HEK293T (cell line): ENCODE measurements around the gene MRPL48.
"Not testable (repeated sequence)": the region's sequence is repeated elsewhere in the genome, so short reads cannot be mapped to it uniquely, and the experiment has no call there.

Source experiments
- CTCF ChIA-PET: fragments of 350-600 bp; formaldehyde crosslinking; extraction: SDS; loops from one replicate; lab custom pipeline; 2021; ENCODE audit warnings: antibody characterized with exemption, inconsistent platforms; lab: Yijun Ruan, JAX
- POLR2A ChIA-PET: fragments of 350-600 bp; formaldehyde crosslinking; extraction: SDS; loops from one replicate; lab custom pipeline; 2020; ENCODE audit warnings: antibody characterized with exemption, inconsistent platforms; lab: Yijun Ruan, JAX
- DNase-seq: peaks from one replicate; pipeline ENCODE4 v3.0.0; 2012; ENCODE audit warnings: mixed read lengths; ENCODE audit errors: extremely low spot score
- ARNT ChIP-seq: fragments of 450-650 bp; IDR thresholded peaks from 2 replicates; pipeline ENCODE4 v1.6.1; 2017; ENCODE audit warnings: mild to moderate bottlenecking
- BHLHE40 ChIP-seq: fragments of 450-650 bp; IDR thresholded peaks from 2 replicates; pipeline ENCODE4 v1.6.1; 2016; ENCODE audit warnings: mild to moderate bottlenecking, moderate library complexity, borderline replicate concordance
- CTBP1 ChIP-seq: fragments of 450-650 bp; IDR thresholded peaks from 2 replicates; pipeline ENCODE4 v1.6.1; 2016; ENCODE audit warnings: borderline replicate concordance
- ELF4 ChIP-seq: fragments of 450-650 bp; IDR thresholded peaks from 2 replicates; pipeline ENCODE4 v1.6.1; 2017; ENCODE audit warnings: antibody characterized with exemption
- FOXA1 ChIP-seq: fragments of 450-650 bp; IDR thresholded peaks from 2 replicates; pipeline ENCODE4 v1.6.1; 2016; ENCODE audit warnings: mild to moderate bottlenecking
- FOXK2 ChIP-seq: fragments of 450-650 bp; IDR thresholded peaks from 2 replicates; pipeline ENCODE4 v1.6.1; 2016; ENCODE audit warnings: mild to moderate bottlenecking
- FOXM1 ChIP-seq: fragments of 450-650 bp; IDR thresholded peaks from 2 replicates; pipeline ENCODE4 v1.6.1; 2017; ENCODE audit warnings: mild to moderate bottlenecking, borderline replicate concordance
- HDGF ChIP-seq: fragments of 450-650 bp; IDR thresholded peaks from 2 replicates; pipeline ENCODE4 v1.6.1; 2017; ENCODE audit warnings: antibody characterized with exemption, borderline replicate concordance
- L3MBTL2 ChIP-seq: fragments of 450-650 bp; conservative IDR thresholded peaks from 2 replicates; pipeline ENCODE4 v1.6.1; 2016; ENCODE audit warnings: mild to moderate bottlenecking
- LEF1 ChIP-seq: fragments of 450-650 bp; IDR thresholded peaks from 2 replicates; pipeline ENCODE4 v1.6.1; 2017; ENCODE audit warnings: mild to moderate bottlenecking, borderline replicate concordance
- NFRKB ChIP-seq: fragments of 450-650 bp; IDR thresholded peaks from 2 replicates; pipeline ENCODE4 v1.6.1; 2016; ENCODE audit warnings: mild to moderate bottlenecking, moderate library complexity
- SP1 ChIP-seq: fragments of 450-650 bp; IDR thresholded peaks from 2 replicates; pipeline ENCODE4 v1.6.1; 2017
- SUZ12 ChIP-seq: fragments of 450-650 bp; IDR thresholded peaks from 2 replicates; pipeline ENCODE4 v1.6.1; 2016; ENCODE audit warnings: mild to moderate bottlenecking
- TARDBP ChIP-seq: fragments of 450-650 bp; IDR thresholded peaks from 2 replicates; pipeline ENCODE4 v1.6.1; 2016
- ZNF384 ChIP-seq: fragments of 450-650 bp; IDR thresholded peaks from 2 replicates; pipeline ENCODE4 v1.6.1; 2016
- TF ChIP-seq, protein P1 (sequence below): fragments of 450-650 bp; IDR thresholded peaks from 2 replicates; pipeline ENCODE4 v1.6.1; 2016

The MRPL48 gene

DNA sequence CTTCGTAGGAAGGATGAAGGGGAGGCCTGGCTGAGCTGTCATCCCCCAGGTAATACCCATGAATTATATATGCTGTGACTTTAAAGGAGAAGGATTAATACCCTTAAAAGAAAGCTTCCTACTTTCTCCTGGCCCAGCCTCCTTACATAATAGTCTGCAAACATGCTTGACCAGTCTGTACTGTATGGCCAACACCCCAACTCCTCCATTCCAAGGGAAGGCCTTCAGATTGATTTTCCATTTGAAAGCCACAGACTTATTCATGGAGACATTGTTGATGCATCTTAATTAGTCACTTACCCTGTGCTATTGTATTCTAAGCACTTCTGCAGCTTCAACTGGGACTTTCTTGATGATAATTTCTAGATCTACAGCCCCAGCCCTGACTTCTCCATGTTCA is 91.1 kb downstream of the MRPL48 start:
- no peak for DNase-seq
- ChIA-PET CTCF (no interaction called here), POLR2A (interaction anchor here (1.1 to 2.2 kb wide), 3 partner anchors 10 to 91 kb away, joined by 3 to 6 read pairs (median 3); partner anchors contain the start of gene MRPL48)
- TF ChIP-seq NFRKB, result no peak
- no peak for TF ChIP-seq HDGF
- TF ChIP-seq SUZ12, result no peak
- TF ChIP-seq ARNT, result no peak
- no peak for TF ChIP-seq FOXA1
- TF ChIP-seq, protein P1, sequence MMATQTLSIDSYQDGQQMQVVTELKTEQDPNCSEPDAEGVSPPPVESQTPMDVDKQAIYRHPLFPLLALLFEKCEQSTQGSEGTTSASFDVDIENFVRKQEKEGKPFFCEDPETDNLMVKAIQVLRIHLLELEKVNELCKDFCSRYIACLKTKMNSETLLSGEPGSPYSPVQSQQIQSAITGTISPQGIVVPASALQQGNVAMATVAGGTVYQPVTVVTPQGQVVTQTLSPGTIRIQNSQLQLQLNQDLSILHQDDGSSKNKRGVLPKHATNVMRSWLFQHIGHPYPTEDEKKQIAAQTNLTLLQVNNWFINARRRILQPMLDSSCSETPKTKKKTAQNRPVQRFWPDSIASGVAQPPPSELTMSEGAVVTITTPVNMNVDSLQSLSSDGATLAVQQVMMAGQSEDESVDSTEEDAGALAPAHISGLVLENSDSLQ, result no peak
- TF ChIP-seq FOXM1, result no peak
- TF ChIP-seq ZNF384, result no peak
- no peak for TF ChIP-seq CTBP1
- TF ChIP-seq FOXK2, result no peak
- TF ChIP-seq BHLHE40, result no peak

DNA sequence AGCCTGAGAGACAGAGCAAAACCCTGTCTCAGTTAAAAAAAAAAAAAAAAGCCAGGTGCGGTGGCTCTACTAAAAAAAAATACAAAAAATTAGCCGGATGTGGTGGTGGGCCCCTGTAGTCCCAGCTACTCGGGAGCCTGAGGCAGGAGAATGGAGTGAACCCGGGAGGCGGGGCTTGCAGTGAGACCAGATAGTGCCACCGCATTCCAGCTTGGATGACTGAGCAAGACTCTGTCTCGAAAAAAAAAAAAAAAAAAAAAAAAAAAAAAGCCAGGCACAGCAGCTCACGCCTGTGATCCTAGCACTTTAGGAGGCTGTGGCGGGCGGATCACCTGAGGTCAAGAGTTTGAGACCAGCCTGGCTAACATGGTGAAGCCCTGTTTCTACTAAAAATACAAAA is 92.8 kb downstream of the MRPL48 start:
- CTCF ChIA-PET, DNase-seq: not testable (repeated sequence)
- peak; percentile 69 for TF ChIP-seq ZNF384
- POLR2A ChIA-PET, result interaction anchor here (2.2 kb wide), 1 partner anchor 93 kb away, joined by 6 read pairs; the partner anchor contains the start of gene MRPL48

DNA sequence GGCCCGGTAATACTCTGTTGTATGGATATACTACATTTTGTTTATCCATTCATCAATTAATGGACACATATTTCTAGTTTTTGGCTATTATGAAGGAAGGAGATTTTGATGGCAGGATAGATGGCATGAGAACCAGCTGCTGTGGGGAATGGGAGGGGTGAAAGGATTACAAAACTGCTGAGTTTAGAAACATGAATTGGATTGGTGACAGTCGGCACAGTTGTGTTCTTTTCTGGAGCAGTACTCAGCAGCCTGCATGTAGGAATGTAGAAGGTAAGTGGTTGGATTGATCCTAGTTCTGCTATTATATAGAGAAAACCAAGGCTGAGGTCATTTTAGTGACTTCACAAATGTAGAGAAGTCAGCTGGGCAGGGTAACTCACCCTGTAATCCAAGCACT is 96.2 kb downstream of the MRPL48 start:
- ChIA-PET POLR2A (no interaction called here), CTCF (no interaction called here)
- DNase-seq, result no peak
- TF ChIP-seq HDGF (no peak), BHLHE40 (no peak)

DNA sequence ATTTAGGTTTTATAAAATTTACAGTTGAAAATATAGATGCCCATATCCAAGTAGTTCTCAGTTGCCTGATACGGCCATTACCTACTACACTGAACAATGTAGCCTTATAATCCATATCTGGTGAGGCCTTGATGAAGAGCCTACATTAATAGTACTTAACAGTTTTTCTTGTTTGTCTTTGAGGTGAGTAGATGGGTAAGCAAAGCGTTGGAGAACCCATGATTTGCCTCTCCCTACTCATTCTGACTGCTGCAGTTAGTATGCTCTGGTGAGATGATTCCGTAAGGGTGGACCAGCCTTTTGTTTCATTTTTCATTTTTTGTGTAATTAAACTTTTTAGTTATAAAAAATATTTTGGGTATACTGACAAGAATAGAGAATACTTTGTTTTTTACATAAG is 100.6 kb downstream of the MRPL48 start:
- ChIA-PET CTCF (no interaction called here), POLR2A (no interaction called here)
- no peak for TF ChIP-seq HDGF
- TF ChIP-seq L3MBTL2, result no peak
- no peak for TF ChIP-seq SP1
- TF ChIP-seq FOXK2, result no peak
- no peak for TF ChIP-seq NFRKB
- no peak for TF ChIP-seq BHLHE40
- no peak for TF ChIP-seq ARNT
- DNase-seq, result no peak

DNA sequence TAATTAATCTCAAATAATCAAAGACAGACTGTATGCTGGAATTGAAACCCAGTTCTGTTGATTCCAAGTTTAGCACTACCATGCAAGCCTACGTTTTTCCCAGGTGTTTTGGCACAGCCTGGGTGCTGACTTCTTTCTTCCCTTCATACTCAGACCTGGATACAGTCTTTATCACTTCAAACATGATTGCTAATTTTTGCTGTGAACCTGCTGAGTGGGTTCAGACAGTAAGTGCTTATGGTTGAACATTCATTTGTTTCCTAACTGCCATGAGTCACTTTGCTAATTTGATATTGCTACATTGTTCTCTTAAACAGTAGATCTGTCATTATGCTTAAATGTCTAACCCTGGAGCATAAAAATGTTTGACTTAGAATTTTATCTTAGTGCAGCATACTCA is 101.3 kb downstream of the MRPL48 start:
- TF ChIP-seq FOXA1 (no peak), FOXM1 (no peak), SUZ12 (no peak), SP1 (no peak), ZNF384 (no peak), CTBP1 (no peak), FOXK2 (no peak), NFRKB (no peak), ARNT (no peak), L3MBTL2 (no peak), BHLHE40 (no peak), TARDBP (no peak), HDGF (no peak), LEF1 (no peak), ELF4 (no peak)
- TF ChIP-seq, protein P1, result no peak
- ChIA-PET CTCF (interaction anchor here (0.6 kb wide), 1 partner anchor 304 kb away, joined by 3 read pairs; no protein-coding TSS in a partner anchor), POLR2A (interaction anchor here (1.6 kb wide), 1 partner anchor 12 kb away, joined by 6 read pairs; the partner anchor contains the start of genes COA4 and PAAF1)
- no peak for DNase-seq

DNA sequence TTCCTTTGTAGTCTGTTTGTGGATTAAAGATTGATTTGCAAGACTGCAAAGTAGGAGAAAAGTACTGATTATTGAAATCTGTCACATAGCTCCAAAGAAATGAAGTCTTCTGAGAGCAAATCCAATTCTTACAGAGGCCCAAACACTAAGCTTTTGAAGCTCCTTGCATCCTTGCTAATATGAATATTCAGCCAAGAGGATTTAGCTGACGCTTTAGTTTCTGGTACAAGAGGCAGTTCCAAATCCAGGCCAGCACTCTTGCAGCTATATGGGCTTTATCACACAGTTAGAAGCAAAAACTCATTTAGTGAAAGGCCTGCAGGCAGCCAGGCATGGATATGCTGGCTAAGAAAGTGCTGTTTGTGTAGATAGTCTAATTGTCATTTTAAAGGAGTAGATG is 101.9 kb downstream of the MRPL48 start:
- ChIA-PET POLR2A (interaction anchor here (1.6 kb wide), 1 partner anchor 12 kb away, joined by 6 read pairs; the partner anchor contains the start of genes COA4 and PAAF1), CTCF (no interaction called here)
- DNase-seq, result no peak
- TF ChIP-seq FOXK2, result no peak
- TF ChIP-seq FOXA1, result no peak
- no peak for TF ChIP-seq FOXM1
- TF ChIP-seq, protein P1, result no peak
- no peak for TF ChIP-seq ARNT
- no peak for TF ChIP-seq NFRKB
- no peak for TF ChIP-seq HDGF
- TF ChIP-seq ZNF384, result no peak

DNA sequence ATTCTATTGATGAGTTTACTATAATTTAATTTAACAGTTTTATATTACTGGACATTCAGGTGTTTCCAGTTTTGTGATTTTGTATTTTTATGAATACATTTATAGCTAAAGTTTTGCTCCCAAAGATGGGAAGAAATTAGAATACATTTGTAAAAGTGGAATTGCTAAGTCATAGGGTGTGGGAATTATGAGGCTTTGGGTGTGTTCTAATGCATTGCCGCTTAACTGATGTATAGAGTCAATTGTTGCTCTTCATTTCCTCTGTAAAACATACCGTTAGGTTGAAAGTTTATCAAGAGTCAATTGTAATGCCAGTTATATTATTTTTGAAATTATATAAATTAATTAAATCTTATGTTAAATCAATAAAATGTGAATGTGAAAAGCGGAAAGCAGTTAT is 105.4 kb downstream of the MRPL48 start:
- ChIA-PET POLR2A (no interaction called here), CTCF (no interaction called here)
- DNase-seq, result no peak
- no peak for TF ChIP-seq FOXA1
- no peak for TF ChIP-seq FOXM1
- no peak for TF ChIP-seq ELF4
- TF ChIP-seq HDGF, result no peak
- TF ChIP-seq CTBP1, result no peak
- no peak for TF ChIP-seq SUZ12
- no peak for TF ChIP-seq ARNT
- no peak for TF ChIP-seq TARDBP
- TF ChIP-seq FOXK2, result no peak
- no peak for TF ChIP-seq SP1
- TF ChIP-seq, protein P1, result no peak
- TF ChIP-seq L3MBTL2, result no peak
- TF ChIP-seq NFRKB, result no peak
- TF ChIP-seq ZNF384, result no peak
- TF ChIP-seq LEF1, result no peak
